HG03442 (cell line): ENCODE data around the gene SNX22.
"Not testable (repeated sequence)": the region's sequence is repeated elsewhere in the genome, so short reads cannot be mapped to it uniquely, and the experiment has no call there.

Source experiments
- ATAC-seq: cut with Tn5 transposase; IDR thresholded peaks from one replicate; pipeline ENCODE4 v1.9.1; 2021; ENCODE audit warnings: mild to moderate bottlenecking, moderate library complexity; ENCODE audit not compliant: unreplicated experiment

Gene SNX22

DNA sequence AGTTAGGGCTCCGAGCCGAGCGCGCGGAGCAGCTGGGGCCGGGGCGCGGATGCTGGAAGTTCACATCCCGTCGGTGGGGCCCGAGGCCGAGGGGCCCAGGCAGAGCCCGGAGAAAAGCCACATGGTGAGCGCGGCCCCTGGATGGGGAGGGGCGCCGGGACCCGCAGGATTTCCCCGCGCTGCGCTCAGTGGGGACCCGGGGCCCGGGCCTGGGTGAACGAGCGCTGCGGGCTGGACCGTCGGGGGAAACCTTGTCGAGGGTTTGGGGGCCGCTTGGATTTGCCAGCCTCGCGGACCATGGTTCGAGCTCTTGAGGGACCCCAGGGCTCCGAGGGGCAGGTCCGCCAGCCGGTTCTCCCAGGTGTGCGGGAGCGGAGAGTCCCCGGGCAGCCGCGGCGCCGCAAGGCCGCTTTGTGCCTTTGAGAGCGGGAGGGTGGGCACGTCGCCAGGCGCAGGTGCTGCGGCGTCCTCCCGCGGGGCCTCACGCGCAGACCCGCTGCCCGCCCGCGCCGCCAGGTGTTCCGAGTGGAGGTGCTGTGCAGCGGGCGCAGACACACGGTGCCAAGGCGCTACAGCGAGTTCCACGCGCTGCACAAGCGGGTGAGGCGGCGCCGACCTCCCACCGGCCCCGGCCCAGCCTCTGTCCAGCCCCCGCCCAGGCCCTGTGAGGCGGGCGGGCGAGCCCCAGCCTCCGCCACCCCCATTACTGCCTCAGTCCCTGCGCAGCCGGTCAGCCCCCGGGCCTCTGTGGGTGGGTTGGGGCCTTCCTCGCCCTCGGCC, at the start of gene SNX22:
Gene SNX22, plus strand, starts transcription at position 5 of the 780 bp plus-strand sequence. Its CDS starts 45 bp downstream, at position 50.
- ATAC-seq: peak; percentile 3

DNA sequence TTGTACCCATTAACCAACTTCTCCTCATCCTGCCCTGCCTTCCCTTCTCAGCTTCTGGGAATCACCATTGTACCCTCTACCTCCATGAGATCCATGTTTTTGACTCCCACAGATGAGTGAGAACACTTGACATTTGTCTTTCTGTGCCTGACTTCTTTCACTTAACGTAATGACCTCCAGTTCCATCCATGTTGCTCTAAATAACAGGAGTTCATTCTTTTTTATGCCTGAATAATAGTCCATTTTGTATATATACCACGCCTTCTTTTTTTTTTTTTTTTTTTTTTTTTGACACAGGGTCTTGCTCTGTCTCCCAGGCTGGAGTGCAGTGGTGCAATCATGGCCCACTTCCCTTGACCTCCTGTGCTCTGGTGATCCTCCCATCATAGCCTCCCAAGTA, 49.0 kb upstream of the SNX22 start:
- no peak for ATAC-seq

DNA sequence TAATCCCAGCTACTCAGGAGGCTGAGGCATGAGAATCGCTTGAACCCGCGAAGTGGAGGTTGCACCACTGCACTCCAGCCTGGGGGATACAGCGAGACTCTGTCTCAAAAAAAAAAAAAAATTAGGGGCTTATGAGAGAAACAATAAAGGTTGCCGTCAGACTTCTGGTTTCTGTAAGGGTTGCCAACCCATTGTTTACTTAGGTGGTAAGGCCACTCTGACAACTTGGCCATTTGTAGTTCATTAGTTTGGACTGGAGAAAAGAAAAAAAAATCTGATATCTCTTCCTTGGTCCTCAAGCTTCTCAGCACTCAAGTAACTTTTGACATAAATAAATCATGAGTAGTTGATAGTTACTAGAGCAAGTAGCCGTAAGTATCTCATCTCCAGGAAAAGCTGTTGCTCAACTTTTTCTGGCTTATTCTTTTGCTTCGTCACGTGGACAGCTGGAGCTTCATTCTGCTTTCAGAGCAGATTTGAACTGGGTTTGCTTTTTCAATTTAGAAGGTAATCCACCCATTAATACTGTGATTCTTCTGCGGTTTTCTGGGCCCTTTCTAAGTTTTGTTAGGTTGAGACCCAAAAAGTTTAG, 46.3 kb upstream of the SNX22 start:
- no peak for ATAC-seq

DNA sequence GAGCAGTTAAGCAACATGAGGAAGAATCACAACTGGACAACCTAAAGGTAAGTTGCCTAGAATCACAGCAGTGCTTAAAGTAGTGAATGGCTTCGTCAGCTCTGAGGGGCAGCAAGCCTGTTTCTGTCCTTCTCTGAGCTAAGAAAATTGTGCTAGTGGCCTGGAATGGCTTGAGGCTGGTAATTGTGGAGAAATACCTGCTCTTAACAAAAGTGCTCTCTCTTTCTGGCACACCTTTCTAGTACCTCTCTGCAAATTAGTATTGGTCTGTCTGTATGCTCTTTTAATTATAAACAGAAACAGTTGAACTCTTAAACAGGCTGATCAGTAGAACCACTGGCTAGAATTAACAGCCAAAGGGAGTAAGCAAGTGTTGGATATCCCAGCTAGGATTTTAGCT, 44.2 kb upstream of the SNX22 start:
- ATAC-seq: no peak

DNA sequence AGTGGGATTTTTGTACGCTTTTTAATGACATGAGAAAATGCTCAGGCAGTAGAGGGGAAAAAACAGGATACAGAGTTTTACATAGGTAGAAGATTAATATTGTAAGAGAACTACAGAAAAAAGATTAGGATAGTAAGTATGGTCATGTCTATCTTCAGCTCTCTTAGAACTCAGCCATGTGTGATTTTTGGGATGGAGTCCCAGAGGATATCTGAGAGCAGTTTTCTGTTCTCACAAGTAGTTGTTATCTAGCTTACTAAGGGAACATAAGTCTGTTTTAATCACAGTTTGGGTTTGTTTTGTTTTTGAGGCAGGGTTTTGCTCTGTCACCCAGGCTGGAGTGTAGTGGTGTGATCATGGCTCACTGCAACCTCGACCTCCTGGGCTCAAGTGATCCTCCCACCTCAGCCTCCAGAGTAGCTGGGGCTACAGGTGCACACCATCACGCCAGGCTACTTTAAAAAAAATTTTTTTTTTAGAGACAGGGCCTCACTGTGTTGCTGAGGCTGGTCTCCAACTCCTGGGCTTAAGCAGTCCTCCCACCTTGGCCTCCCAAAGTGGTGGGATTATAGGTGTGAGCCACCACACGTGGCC, 41.3 kb upstream of the SNX22 start:
- not testable (repeated sequence) for ATAC-seq

DNA sequence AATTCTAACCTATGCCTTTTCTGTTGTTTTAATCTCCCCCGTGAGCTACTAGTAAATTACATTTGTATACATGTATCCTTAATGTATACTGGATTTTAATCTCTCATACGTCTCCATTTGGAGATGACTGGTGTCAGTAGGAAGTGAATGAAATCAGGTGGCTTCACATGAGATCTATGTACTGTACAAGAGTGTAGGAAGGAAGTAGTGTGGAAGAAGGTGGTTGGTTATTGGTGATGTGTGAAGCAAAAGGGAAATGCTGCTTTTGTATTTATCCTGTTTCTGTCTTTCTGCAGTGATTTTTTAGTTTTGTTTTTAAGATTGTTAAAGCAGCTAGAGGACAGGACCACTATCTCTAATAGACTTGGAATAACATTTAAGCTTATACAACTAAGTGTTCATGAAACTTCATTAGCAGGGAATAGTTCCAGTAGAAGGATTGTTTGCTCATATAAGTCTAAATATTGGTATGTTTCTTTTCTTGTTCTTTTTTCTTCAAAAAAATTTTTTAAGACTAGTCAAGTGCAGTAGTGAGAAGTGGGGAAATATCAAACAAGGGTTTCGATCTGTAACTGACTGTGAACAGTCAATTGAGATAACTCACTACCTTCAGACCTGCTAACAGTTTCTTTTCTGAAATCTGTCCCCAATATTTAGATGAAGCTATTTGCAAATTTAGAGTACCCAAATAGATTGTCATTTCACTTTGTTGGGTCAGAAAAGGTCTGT, 40.4 kb upstream of the SNX22 start:
- no peak for ATAC-seq

DNA sequence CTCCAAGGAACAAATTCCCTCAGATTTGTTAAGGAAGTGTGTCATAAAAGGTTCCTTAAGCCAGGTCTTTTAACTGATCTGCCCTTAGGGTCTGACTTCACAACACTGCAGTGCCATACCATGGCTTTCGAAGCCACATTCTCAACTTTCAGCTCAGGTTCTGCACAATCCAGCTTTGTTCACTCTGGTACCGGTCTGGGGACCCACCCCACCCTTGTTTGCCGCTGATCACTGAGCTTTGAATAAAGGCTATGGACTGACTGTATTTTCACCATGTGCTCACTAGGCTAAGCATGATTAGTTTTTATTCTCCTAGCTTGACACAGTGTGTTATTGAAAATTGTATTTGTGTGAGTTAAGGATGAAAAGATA, 39.9 kb upstream of the SNX22 start:
- ATAC-seq: no peak

DNA sequence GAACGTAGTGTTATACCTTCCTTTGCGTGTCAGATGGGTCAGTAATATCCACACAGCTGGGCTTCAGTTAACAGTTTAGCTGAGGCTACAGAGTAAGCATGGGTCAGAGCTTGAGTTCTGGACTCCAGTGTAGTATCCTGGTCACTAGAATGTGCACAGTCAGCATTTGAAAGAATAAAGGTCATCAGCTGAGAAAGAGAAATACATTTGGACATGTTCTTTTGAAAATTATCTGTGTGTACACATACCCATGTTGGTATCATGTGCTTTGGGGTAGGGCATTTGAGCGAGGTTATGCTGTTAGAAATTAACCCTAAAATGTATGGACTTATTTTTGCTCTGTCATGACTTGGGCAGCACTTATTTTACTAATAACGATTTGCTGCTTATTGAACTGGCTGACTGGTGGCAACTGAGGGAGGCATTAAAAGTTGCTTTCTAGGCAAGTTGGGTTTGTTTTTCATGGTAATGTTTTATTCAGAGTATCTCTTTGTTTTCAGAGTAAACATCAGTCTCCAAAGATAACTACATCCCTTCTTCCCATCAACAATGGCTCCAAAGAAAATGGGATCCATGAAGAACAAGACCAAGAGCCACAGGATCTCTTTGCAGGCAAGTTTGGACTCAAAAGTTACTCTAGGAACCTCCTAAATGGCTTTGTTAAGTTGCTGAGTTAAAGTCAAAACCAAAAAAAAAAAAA, 39.3 kb upstream of the SNX22 start:
- ATAC-seq: no peak

DNA sequence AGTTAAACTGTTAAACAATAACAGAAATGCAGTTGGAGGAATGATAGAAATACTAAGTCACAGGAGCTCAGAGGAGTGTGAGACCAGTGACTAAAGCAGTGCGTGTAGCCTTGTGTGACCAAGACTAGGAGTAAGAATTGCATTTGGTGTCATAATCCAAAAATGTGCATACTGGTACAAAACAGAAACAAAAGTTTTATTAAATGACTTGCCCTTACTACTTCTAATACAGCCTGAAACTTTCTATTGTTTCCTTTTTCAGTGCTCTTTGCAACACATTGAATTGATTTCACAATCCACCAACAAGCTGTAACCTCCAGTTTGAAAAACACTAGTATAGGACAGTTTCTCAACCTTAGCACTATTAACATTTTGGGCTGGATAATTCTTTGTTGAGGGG, 38.6 kb upstream of the SNX22 start:
- ATAC-seq: no peak

DNA sequence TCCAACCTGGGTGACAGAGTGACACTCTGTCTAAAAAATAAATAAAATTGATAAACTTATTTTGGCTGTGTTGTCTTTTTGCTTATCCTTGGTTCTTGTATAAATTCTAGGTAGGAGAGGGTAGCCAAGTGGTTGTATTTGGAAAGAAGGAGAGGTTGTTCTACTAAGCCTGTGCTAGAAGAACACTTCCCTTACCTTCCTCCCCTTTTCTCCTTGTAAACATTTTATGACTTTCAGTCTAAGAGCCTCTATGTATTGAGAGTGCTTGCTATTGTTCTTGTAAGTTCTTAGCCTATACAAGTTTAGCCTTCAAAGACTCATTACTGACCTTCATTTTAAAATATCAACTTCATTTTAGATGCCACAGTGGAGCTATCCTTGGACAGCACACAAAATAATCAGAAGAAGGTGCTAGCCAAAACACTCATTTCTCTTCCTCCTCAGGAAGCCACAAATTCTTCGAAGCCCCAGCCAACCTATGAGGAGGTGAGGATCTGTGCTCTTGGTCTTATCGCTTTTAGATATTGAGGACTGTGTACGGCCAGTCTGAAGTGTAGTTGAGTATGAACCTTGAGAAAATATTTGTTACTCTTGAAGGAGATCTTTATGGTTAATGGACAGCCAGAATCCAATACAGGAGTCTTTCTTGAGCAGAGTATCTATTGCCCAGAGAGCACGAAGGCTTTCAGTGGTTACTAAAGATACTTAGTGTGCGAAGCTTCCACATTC, 33.6 kb upstream of the SNX22 start:
- ATAC-seq: no peak

DNA sequence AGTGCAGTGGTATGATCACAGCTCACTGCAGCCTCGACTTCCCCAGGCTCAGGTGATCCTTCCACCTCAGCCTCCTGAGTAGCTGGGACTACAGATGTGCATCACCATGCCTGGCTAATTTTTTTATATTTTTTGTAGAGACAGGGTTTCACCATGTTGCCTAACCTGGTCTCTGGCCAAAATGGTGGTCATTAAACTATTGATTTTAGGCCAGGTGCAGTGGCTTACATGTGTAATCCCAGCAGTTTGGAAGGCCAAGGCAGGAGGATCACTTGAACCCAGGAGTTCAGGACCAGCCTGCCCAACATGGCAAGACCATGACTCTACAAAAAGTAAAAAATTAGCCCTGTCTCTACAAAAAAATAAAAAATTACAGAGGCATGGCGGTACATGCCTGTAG, 31.2 kb upstream of the SNX22 start:
- ATAC-seq: not testable (repeated sequence)

DNA sequence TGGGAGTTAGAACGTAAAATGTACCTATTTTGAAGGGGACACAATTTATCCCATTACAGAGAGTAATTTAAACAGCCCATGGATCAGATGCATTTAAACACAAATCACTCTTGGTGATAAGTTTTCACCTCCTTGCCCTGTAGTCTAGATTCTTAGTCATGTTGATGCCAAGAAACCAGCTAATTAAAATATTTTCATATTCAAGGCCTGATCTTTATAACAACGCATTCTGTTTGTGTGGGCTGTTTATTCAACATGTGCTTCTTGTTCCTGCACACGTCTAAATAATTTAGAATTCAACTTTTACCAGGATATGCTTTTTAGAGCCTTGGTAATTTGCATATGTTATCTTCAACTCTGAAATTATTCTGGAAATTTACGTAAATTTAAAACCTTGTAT, 29.9 kb upstream of the SNX22 start:
- ATAC-seq: no peak

DNA sequence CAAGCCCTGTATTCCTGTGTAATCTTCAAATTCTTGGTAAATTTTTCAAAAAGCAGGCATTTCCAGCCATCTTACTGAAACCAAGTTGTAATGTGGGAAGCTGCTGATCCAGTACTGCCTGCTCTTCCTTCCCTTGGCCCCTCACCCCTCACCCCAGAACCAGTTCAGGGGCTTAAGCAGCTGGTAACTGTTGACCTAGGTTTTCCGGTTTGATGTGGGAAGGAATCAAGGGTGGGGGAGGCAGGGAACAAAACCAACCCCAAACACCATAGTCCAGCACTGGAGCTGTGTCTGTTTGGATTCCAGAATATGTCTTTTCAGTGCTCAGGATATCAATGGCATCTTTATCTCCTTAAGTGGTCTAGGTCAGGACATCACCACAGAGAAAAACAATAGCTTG, 29.1 kb upstream of the SNX22 start:
- no peak for ATAC-seq

DNA sequence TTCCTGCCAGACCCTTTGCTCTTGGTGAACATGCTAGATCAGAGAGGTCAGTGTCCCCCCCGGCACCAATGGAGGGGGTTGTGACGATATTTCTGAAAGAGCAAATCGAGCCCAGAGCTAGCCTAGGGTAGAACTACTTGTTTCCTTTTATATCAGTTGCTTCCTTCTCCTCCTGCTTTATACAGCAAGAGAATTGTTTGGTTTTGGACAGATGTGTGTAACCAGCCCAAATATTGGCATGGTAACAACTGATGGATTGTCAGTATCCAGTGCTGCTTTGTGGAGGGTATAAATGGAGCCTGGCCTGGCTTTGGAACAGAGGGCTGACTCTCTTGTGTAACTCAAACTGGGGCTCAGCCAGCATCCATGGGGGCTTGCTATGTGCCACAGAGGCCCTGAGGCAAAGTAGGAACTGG, 28.6 kb upstream of the SNX22 start:
- no peak for ATAC-seq

DNA sequence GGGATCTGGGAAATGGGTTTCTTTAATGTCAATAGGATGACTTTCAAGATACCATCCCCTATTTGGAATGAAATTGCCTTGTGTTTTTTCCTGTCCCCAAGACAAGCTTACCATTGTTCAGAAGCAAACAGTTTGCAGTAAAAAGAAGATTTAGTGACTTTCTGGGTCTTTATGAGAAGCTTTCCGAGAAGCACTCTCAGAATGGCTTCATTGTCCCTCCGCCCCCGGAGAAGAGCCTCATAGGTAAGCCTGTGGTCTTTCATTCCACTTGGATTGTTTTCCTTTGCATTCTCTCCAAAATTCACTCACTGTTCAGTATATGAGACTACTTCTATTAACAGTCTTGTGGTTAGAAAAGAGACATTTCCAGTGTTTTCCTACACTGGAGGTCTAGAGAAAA, 25.6 kb upstream of the SNX22 start:
- no peak for ATAC-seq

DNA sequence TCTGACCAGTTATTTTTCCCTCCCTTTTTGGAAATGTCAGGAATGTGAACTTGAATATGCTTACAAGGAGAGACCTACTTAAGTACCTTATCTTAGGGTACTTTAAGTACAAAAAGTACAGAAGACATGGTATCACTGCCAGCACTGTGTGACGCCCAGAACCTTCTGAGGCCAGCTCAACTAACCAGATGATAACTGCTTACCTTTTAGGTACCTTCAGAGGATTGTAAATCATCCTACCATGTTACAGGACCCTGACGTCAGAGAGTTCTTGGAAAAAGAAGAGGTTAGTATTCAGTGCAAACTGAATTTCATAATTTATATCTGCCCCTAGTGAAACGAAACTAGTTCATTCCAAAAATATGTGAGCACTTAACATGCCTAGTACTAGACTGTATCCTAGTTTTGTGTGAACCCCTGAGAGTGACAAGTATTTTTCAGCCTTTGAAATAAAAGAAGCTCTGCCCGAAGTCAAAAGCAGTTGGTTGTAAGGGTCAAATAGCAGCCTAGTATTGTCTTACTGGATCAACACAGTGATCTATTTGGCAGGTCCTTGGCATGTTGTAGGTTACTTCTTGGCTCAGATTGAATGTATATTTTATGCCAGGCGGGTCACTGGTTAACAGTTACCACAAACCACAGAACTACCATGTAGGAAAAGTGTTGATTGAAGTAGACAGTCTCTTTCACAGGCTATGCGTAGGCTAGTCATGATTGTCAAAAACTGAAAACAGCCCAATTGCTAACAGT, 23.8 kb upstream of the SNX22 start:
- no peak for ATAC-seq

DNA sequence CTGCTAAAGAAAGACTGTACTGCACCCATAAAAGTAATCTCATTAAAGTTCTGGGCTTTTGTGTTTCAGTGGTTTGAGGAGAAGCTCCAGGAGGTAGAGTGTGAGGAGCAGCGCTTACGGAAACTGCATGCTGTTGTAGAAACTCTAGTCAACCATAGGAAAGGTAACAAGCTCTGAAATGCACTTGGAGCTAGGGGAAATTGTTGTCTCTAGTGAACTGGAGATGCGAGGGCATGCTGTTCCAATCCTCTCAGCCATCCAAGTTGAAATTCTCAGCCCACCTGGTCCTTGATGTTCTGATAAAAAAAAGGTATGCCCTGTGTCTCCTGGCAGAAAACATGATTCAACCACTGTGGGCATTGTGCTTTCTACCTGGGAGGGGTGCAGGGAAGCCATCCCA, 21.4 kb upstream of the SNX22 start:
- no peak for ATAC-seq

DNA sequence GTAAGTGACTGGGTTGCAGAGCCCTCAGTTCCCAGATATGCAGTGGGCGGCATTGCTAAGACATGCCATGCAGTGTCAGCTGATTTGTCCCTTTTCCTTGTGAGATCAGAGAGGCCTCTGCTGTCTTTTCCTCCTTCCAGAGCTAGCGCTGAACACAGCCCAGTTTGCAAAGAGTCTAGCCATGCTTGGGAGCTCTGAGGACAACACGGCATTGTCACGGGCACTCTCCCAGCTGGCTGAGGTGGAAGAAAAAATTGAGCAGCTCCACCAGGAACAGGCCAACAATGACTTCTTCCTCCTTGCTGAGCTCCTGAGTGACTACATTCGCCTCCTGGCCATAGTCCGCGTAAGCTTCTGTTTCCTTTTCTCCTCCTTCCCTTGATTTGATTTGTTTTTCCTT, 20.0 kb upstream of the SNX22 start:
- ATAC-seq: no peak

DNA sequence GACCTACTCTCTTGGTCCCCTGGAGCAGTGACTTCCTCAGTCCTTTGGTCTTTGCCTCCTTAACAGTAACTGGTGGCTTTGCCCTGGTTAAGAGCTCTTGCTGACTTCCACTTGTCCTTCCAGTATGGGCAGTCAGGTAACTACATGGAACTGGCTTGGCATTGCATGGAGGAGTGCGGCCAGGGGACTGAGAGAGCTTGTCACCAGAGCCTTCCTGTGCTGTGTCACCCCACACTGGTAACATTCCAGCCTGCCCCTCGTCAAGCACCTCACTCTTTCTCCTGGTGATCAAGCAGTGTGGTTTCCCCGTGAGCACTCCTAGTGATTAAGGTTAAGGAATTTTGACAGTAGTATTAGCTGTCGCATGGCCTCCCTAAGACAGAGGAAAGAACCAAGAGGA, 19.3 kb upstream of the SNX22 start:
- no peak for ATAC-seq
